ENCODE results near the gene LY86.

LY86 gene

GRCh38 chr6:6570929-6571671 is 17.4 kb upstream of the LY86 start:
- no peak for DNase-seq (ENCODE audit: low spot score)

- no peak for DNase-seq (ENCODE audit: low spot score)
Measured at GRCh38 chr6:6575143-6575542, 13.4 kb upstream of the LY86 start.

- no peak for DNase-seq (ENCODE audit: low spot score)
Measured at GRCh38 chr6:6577735-6578134, 10.8 kb upstream of the LY86 start.

GRCh38 chr6:6579281-6579680 is 9.2 kb upstream of the LY86 start:
- DNase-seq (ENCODE audit: low spot score) = no peak

- DNase-seq (ENCODE audit: low spot score) = no peak
Measured at GRCh38 chr6:6580225-6580856, 8.2 kb upstream of the LY86 start.

- DNase-seq (ENCODE audit: low spot score) = no peak
Measured at GRCh38 chr6:6581054-6581453, 7.5 kb upstream of the LY86 start.

- no peak for DNase-seq (ENCODE audit: low spot score)
Measured at GRCh38 chr6:6582131-6582530, 6.4 kb upstream of the LY86 start.

GRCh38 chr6:6583836-6584235 is 4.7 kb upstream of the LY86 start:
- no peak for DNase-seq (ENCODE audit: low spot score)

GRCh38 chr6:6584310-6585002 is 4.1 kb upstream of the LY86 start:
- no peak for DNase-seq (ENCODE audit: low spot score)

GRCh38 chr6:6585003-6585311 is 3.6 kb upstream of the LY86 start:
- no peak for DNase-seq (ENCODE audit: low spot score)

- no peak for DNase-seq (ENCODE audit: low spot score)
Measured at GRCh38 chr6:6586167-6586566, 2.4 kb upstream of the LY86 start.

- DNase-seq (ENCODE audit: low spot score) = no peak
Measured at GRCh38 chr6:6586671-6587526, 1.6 kb upstream of the LY86 start.

GRCh38 chr6:6587696-6588063 is 840 bp upstream of the LY86 start:
- no peak for DNase-seq (ENCODE audit: low spot score)

GRCh38 chr6:6588924-6589709 is 597 bp downstream of the LY86 start:
- no peak for DNase-seq (ENCODE audit: low spot score)

GRCh38 chr6:6590530-6590929 is 2.0 kb downstream of the LY86 start:
- DNase-seq (ENCODE audit: low spot score) = no peak

- DNase-seq (ENCODE audit: low spot score) = no peak
Measured at GRCh38 chr6:6591778-6592465, 3.4 kb downstream of the LY86 start.

GRCh38 chr6:6592826-6593475 is 4.4 kb downstream of the LY86 start:
- no peak for DNase-seq (ENCODE audit: low spot score)

GRCh38 chr6:6593867-6594468 is 5.4 kb downstream of the LY86 start:
- no peak for DNase-seq (ENCODE audit: low spot score)

- DNase-seq (ENCODE audit: low spot score) = no peak
Measured at GRCh38 chr6:6595025-6595424, 6.5 kb downstream of the LY86 start.

GRCh38 chr6:6595952-6596351 is 7.4 kb downstream of the LY86 start:
- DNase-seq (ENCODE audit: low spot score) = no peak

Data from SW480 (cell line).